Lung (tissue), 12 donors: ENCODE measurements around the gene BBS9. TPM values are rescaled to one million over a fixed set of nuclear protein-coding genes. Genes with fewer than 3 reads are reported as not detected.

ENCODE experiments used
- ATAC-seq: fragments of 200-7000 bp; cut with Tn5 transposase; one replicate; pipeline ENCODE4 v1.9.1; 2020; ENCODE audit warnings: moderate number of reproducible peaks; ENCODE audit not compliant: insufficient read depth, low FRiP score
- DNase-seq, 3 donors: peaks; one replicate each; pipeline ENCODE4 v3.0.0-alpha.2; 2013 to 2017
- H3K27ac ChIP-seq, 2 donors: one replicate each; pipeline ENCODE4 v1.5.1; 2013; ENCODE audit warnings: mild to moderate bottlenecking in 2 of 2, moderate library complexity in 2 of 2, control low read depth in 1 of 2, inconsistent platforms in 1 of 2, low read depth in 1 of 2, low read length in 1 of 2
- H3K27me3 ChIP-seq, 3 donors: one replicate each; pipeline ENCODE4 v1.5.1; 2013; ENCODE audit warnings: low read length in 2 of 3; ENCODE audit not compliant: control insufficient read depth in 3 of 3, insufficient read depth in 3 of 3
- H3K36me3 ChIP-seq, 4 donors: one replicate each; pipeline ENCODE4 v1.5.1; 2013; ENCODE audit warnings: low read length in 4 of 4, mild to moderate bottlenecking in 1 of 4, moderate library complexity in 1 of 4; ENCODE audit not compliant: control insufficient read depth in 4 of 4, insufficient read depth in 4 of 4
- H3K4me1 ChIP-seq, 5 donors: one replicate each; pipeline ENCODE4 v1.5.1; 2013; ENCODE audit warnings: low read length in 5 of 5, mild to moderate bottlenecking in 2 of 5, moderate library complexity in 1 of 5; ENCODE audit not compliant: control insufficient read depth in 5 of 5, insufficient read depth in 5 of 5
- H3K4me3 ChIP-seq: one replicate; pipeline ENCODE4 v1.5.1; 2013; ENCODE audit warnings: mild to moderate bottlenecking, control low read depth, moderate library complexity
- H3K9ac ChIP-seq, 2 donors: one replicate each; pipeline ENCODE4 v1.5.1; 2013; ENCODE audit warnings: low read length in 2 of 2, control low read depth in 1 of 2; ENCODE audit not compliant: insufficient read depth in 1 of 2
- H3K9me3 ChIP-seq, 4 donors: one replicate each; pipeline ENCODE4 v1.5.1; 2013; ENCODE audit warnings: low read length in 3 of 4, mild to moderate bottlenecking in 1 of 4, moderate library complexity in 1 of 4; ENCODE audit not compliant: control insufficient read depth in 4 of 4, insufficient read depth in 3 of 4
- CTCF ChIP-seq: IDR thresholded peaks from 2 replicates; pipeline ENCODE4 v1.5.1; 2012; ENCODE audit warnings: mild to moderate bottlenecking; ENCODE audit errors: control extremely low read depth, extremely low read depth
- WGBS, 2 donors: extraction: QIAGEN DNeasy Blood & Tissue Kit; methylation state at CpG; one replicate each; pipeline ENCODE4 v1.1.7; 2013; 5-methylcytosine and 5-hydroxymethylcytosine counted together
- polyA plus RNA-seq, 2 donors: library from polyadenylated mRNA; stranded (reverse); fragments of 200-250 nt; gene quantifications; one replicate each; pipeline ENCODE4 v1.2.1, GENCODE V29; 2013
- total RNA-seq, 2 donors: library from RNA; depleted of rRNA in 1 of 2; stranded (reverse); fragments of >200 nt in 1 of 2; gene quantifications; one replicate each; pipeline ENCODE4 v1.2.1, GENCODE V29; 2014 to 2021
- donor health status: control.
- donor health status: control.
- donor health status: Bipolar disorder and iron deficiency.
- donor health status: healthy.
- donor health status: DM: yes; HTN: yes; CAD: no.

BBS9 gene
- total and polyA plus RNA-seq, 4 donors: 3.5 to 65.0 (median 15.2) TPM

- H3K27me3 ChIP-seq: no peaks in the 10 kb centered on the region
- peaks cover 0 to 2% (median 0%) of the 10 kb centered on the region in 4 donors for H3K36me3 ChIP-seq
- H3K27ac ChIP-seq: no peak overlapping the region
- H3K4me3 ChIP-seq: no peak overlapping the region
- ATAC-seq (no peak), DNase-seq (peak in 2 of 3 donors; percentile 80 to 85)
- no peak overlapping the region for H3K9ac ChIP-seq
- WGBS, 2 donors: 66 to 73% methylated on average over 3 of the region's 3 CpGs
- peak; percentile 18 for TF ChIP-seq CTCF
- H3K9me3 ChIP-seq: no peaks in the 10 kb centered on the region
- peaks cover 0 to 8% (median 0%) of the 10 kb centered on the region in 5 donors for H3K4me1 ChIP-seq
Measured at GRCh38 chr7:33185786-33186185, 56.4 kb downstream of the BBS9 start.

GRCh38 chr7:33186192-33186591 is 56.8 kb downstream of the BBS9 start:
- WGBS, 2 donors: 62 to 80% methylated on average over 1 of the region's 1 CpG
- no peak overlapping the region for H3K27ac ChIP-seq
- ATAC-seq: no peak

GRCh38 chr7:33190688-33191304 is 61.4 kb downstream of the BBS9 start:
- Histone ChIP-seq H3K4me3 (no peak overlapping the region), H3K36me3 (no peaks in the 10 kb centered on the region), H3K27ac (no peak overlapping the region), H3K9ac (no peak overlapping the region), H3K4me1 (peaks cover 0 to 7% (median 2%) of the 10 kb centered on the region in 5 donors), H3K27me3 (no peaks in the 10 kb centered on the region), H3K9me3 (no peaks in the 10 kb centered on the region)
- no peak for TF ChIP-seq CTCF
- DNase-seq: no peak
- ATAC-seq: no peak
- WGBS, 2 donors: 94 to 98% methylated on average over 2 of the region's 2 CpGs

More at GRCh38 chr7:33186192-33186591, 56.8 kb downstream of the BBS9 start:
- H3K4me3 ChIP-seq: no peak overlapping the region
- H3K9ac ChIP-seq: no peak overlapping the region
- no peak for TF ChIP-seq CTCF
- no peaks in the 10 kb centered on the region for H3K9me3 ChIP-seq
- peaks cover 0 to 8% (median 0%) of the 10 kb centered on the region in 5 donors for H3K4me1 ChIP-seq
- no peaks in the 10 kb centered on the region for H3K27me3 ChIP-seq
- DNase-seq: no peak
- H3K36me3 ChIP-seq: no peaks in the 10 kb centered on the region

GRCh38 chr7:33191340-33191739 is 62.0 kb downstream of the BBS9 start:
- no peak overlapping the region for H3K9ac ChIP-seq
- TF ChIP-seq CTCF: no peak
- ATAC-seq: no peak
- H3K27ac ChIP-seq: no peak overlapping the region
- no peaks in the 10 kb centered on the region for H3K36me3 ChIP-seq
- DNase-seq: peak in 1 of 3 donors; percentile 13
- peaks cover 0 to 5% (median 1%) of the 10 kb centered on the region in 5 donors for H3K4me1 ChIP-seq
- H3K9me3 ChIP-seq: no peaks in the 10 kb centered on the region
- no peaks in the 10 kb centered on the region for H3K27me3 ChIP-seq
- H3K4me3 ChIP-seq: no peak overlapping the region
